GM11168 (cell line): Measurements from ENCODE around the gene BANP.
"Not testable (repeated sequence)": the region's sequence is repeated elsewhere in the genome, so short reads cannot be mapped to it uniquely, and the experiment has no call there.

ENCODE experiments used
- in situ Hi-C: fragments of 300-500 bp; cut with MboI; formaldehyde crosslinking; loops from one replicate; pipeline ENCODE4 v1.12.0; 2022; ENCODE audit warnings: low sequenced_read_pairs; ENCODE audit not compliant: unreplicated experiment

The BANP gene

GRCh38 chr16:88022076-88023042 is 71.1 kb downstream of the BANP start:
- in situ Hi-C loops, result loop anchor here (25.0 kb wide), 1 partner anchor 390 kb away; no protein-coding TSS in a partner anchor

DNA sequence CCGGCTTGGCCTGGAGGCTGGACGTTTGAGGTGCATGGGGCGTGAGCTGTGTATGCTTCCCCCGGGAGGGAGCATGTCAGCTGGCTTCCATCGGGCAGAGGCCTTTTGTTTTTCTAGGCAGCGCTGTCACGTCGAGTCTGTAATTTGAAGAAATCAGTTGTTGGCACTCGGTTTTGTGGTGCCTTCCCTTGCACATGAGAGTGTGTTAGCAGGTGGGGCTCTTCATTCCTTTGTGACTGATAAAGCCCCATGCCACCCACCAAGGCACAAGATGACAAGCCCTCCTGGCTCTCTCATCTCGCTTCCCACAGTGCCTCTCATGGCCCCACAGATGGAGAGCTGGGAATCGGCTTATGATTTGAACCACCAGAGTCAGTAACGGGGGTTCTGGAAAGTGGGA is 72.1 kb downstream of the BANP start:
- in situ Hi-C loops, result loop anchor here (25.0 kb wide), 1 partner anchor 389 kb away; no protein-coding TSS in a partner anchor

- in situ Hi-C loops, result loop anchor here (25.0 kb wide), 1 partner anchor 389 kb away; no protein-coding TSS in a partner anchor
These were observed 72.6 kb downstream of the BANP start for GRCh38 chr16:88023786-88024185.

GRCh38 chr16:88024491-88025085 is 73.4 kb downstream of the BANP start:
- in situ Hi-C loops, result loop anchor here (25.0 kb wide), 1 partner anchor 388 kb away; no protein-coding TSS in a partner anchor

DNA sequence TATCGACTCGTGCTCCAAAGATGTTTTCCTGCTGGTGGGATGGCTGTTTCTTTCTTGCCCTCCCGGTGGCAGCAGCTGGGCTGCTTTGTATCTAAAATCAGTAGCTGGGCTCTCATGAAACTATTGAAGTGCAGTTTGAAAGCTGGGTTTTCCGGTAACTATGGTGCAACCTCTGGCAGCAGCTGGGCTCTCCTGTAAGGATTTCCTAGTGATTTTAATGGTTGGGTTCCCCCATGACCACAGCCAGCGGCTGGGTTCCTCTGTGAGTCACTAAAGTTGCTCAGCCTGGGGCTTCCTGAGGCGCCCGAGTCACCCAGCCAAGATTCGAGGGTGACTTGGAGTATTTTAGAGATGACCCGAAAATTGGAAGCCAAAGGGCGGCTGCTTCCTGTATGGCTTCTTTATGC is 73.9 kb downstream of the BANP start:
- in situ Hi-C loops, result not testable (repeated sequence)

DNA sequence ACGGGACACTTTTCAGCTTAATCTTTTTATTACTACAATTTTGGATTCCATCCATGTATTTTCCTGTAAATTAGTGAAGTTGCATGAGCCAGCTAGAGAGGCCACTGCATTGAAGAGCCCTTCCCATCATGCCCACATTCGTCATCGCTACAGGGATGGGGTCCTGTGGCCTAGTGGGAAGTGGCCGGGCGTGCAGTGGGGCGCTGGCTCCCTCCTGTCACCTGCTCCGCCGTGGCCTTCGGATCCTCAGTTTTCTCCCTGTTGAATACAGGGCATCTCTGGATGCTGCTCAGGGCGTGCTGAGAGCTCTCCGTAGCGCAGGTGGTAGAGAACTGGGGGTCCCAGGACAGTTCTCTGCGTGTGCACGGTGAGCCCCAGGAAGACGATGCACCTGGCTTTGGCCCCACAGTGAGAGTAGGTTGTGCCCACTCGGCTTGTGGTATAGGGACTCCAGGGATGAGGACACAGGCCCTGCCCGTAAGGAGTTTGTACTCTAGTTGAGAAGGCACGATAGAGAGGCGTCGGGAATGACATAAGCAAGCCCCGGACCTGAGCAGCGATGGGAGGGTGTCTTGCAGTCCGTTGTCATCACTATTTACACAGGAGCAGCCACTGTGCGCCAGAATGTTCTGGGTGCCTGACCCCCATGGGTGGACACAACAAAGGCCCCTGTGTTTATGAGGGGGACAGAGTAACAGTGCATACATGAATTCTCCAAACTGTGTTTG is 74.8 kb downstream of the BANP start:
- in situ Hi-C loops, result not testable (repeated sequence)

GRCh38 chr16:88026964-88027938 is 76.0 kb downstream of the BANP start:
- in situ Hi-C loops, result no loop called here

GRCh38 chr16:88028177-88028930 is 77.1 kb downstream of the BANP start:
- in situ Hi-C loops, result not testable (repeated sequence)

GRCh38 chr16:88030498-88030897 is 79.3 kb downstream of the BANP start:
- in situ Hi-C loops, result no loop called here

- in situ Hi-C loops, result not testable (repeated sequence)
These were observed 79.7 kb downstream of the BANP start for GRCh38 chr16:88030961-88031360.

- in situ Hi-C loops, result not testable (repeated sequence)
These were observed 81.9 kb downstream of the BANP start for GRCh38 chr16:88033003-88033740.

GRCh38 chr16:88034770-88035169 is 83.5 kb downstream of the BANP start:
- in situ Hi-C loops, result no loop called here

DNA sequence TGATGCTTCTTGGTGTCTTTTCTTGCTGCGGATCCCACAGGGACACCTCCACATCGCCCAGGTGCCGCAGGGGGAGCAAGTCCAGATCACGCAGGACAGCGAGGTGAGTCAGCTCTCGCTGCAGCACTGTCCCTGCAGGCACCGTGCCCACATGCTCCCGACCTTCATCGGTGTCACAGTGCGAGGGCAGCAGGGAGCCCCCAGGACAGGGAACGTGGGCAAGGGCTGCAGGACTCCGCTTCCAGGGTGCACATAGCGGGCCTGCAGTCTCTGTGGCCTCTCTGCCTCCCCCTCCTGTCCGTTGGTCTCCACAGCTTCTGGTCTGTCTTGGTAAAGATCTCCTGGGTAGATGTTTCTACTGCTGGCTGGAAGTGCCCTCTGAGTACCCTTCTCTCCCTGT is 84.1 kb downstream of the BANP start:
- in situ Hi-C loops, result no loop called here

- in situ Hi-C loops, result not testable (repeated sequence)
These were observed 84.8 kb downstream of the BANP start for GRCh38 chr16:88035884-88036639.

- in situ Hi-C loops, result not testable (repeated sequence)
These were observed 85.4 kb downstream of the BANP start for GRCh38 chr16:88036640-88036996.

DNA sequence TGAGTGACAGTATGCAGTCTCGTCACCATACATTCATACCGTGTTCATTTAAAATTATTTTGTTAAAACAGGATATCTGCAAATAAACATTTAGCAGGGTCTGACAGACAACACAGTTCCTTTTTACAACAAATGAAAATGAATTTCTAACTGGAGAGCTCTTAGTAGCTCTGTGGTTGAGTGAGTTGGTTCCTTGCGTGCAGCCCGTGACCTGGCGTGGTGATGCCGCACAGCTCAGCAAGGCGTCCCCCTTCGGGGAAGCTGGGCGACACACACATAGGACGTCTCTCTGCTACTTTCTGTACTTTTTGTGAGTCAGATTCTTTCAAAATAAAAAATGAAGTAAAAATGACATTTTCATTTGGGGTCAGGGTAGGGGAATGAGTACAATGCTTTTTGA is 86.1 kb downstream of the BANP start:
- in situ Hi-C loops, result not testable (repeated sequence)

GRCh38 chr16:88037876-88038525 is 86.8 kb downstream of the BANP start:
- in situ Hi-C loops, result not testable (repeated sequence)
